ENCODE results near the gene FOXS1. TPM values are rescaled to one million over a fixed set of nuclear protein-coding genes. Genes with fewer than 3 reads are reported as not detected.
A peak's percentile ranks its signal among the peaks of the same experiment; 100 is the strongest.

FOXS1 gene
- total RNA-seq, 1 donor from 2014 or later: 3.3 TPM

- no peak overlapping the region for H3K4me3 ChIP-seq
- DNase-seq (no peak), ATAC-seq (no peak)
- H3K9me3 ChIP-seq: no peaks in the 10 kb centered on the region
- intact Hi-C loops (cut with DNase I): no loop called here
- H3K4me1 ChIP-seq: no peaks in the 10 kb centered on the region
- TF ChIP-seq CTCF (IDR thresholded peaks at IDR 0.05): no peak
- H3K27me3 ChIP-seq: peaks cover 20% of the 10 kb centered on the region
- H3K27ac ChIP-seq: no peak overlapping the region
- H3K36me3 ChIP-seq: no peaks in the 10 kb centered on the region
Observed at GRCh38 chr20:31846793-31847138, 1.4 kb upstream of the FOXS1 start.

- Histone ChIP-seq H3K27ac (peak overlapping the region; percentile 36), H3K4me3 (peak overlapping the region; percentile 31), H3K4me1 (peaks cover 4% of the 10 kb centered on the region), H3K27me3 (peaks cover 6% of the 10 kb centered on the region), H3K36me3 (no peaks in the 10 kb centered on the region), H3K9me3 (no peaks in the 10 kb centered on the region)
- DNase-seq: no peak
- no peak for ATAC-seq
- TF ChIP-seq CTCF (IDR thresholded peaks at IDR 0.05): no peak
- intact Hi-C loops (cut with DNase I): no loop called here
Observed at GRCh38 chr20:31844737-31845299, 586 bp downstream of the FOXS1 start.

GRCh38 chr20:31843881-31844280 lies 1.5 kb downstream of the FOXS1 start:
- DNase-seq: no peak
- intact Hi-C loops (cut with DNase I): no loop called here
- H3K4me3 ChIP-seq: peak overlapping the region; percentile 31
- H3K4me1 ChIP-seq: peaks cover 5% of the 10 kb centered on the region
- H3K27me3 ChIP-seq: no peaks in the 10 kb centered on the region
- H3K36me3 ChIP-seq: no peaks in the 10 kb centered on the region
- no peak for TF ChIP-seq CTCF (IDR thresholded peaks at IDR 0.05)
- no peak for ATAC-seq
- H3K9me3 ChIP-seq: no peaks in the 10 kb centered on the region
- no peak overlapping the region for H3K27ac ChIP-seq

- Histone ChIP-seq H3K27ac (peak overlapping the region; percentile 72), H3K4me1 (peaks cover 11% of the 10 kb centered on the region), H3K27me3 (no peaks in the 10 kb centered on the region), H3K4me3 (peak overlapping the region; percentile 31), H3K9me3 (no peaks in the 10 kb centered on the region), H3K36me3 (no peaks in the 10 kb centered on the region)
- no peak for TF ChIP-seq CTCF (IDR thresholded peaks at IDR 0.05)
- DNase-seq (no peak), ATAC-seq (no peak)
- intact Hi-C loops (cut with DNase I): no loop called here
Observed at GRCh38 chr20:31843288-31843687, 2.1 kb downstream of the FOXS1 start.

- ATAC-seq: peak; percentile 21
- TF ChIP-seq CTCF (IDR thresholded peaks at IDR 0.05): no peak
- Histone ChIP-seq H3K9me3 (no peaks in the 10 kb centered on the region), H3K4me3 (no peak overlapping the region), H3K27me3 (no peaks in the 10 kb centered on the region), H3K27ac (peak overlapping the region; percentile 72), H3K36me3 (no peaks in the 10 kb centered on the region), H3K4me1 (peaks cover 13% of the 10 kb centered on the region)
- intact Hi-C loops (cut with DNase I): no loop called here
- no peak for DNase-seq
Observed at GRCh38 chr20:31842471-31843157, 2.8 kb downstream of the FOXS1 start.

Data from upper lobe of right lung (tissue), 1 donor.